Left lung (tissue), 10 donors: Measurements from ENCODE around the gene CCDC174. TPM values are rescaled to one million over a fixed set of nuclear protein-coding genes. Genes with fewer than 3 reads are reported as not detected.
A peak's percentile ranks its signal among the peaks of the same experiment; 100 is the strongest.

Experiments used
- ATAC-seq: fragments of 200-7000 bp; cut with Tn5 transposase; one replicate; pipeline ENCODE4 v1.9.1; 2020; ENCODE audit warnings: moderate library complexity
- DNase-seq, 4 donors: peaks; one replicate each; pipeline ENCODE4 v3.0.0-alpha.2; 2013 to 2020
- H3K27ac ChIP-seq, 2 donors: fragments of 200-600 bp; sonication (generic) in 1 of 2; one replicate each; pipeline versions ENCODE4 v1.5.0 to v1.8.0; 2020 to 2021
- H3K27me3 ChIP-seq, 2 donors: fragments of 200-600 bp; sonication (generic) in 1 of 2; one replicate each; pipeline versions ENCODE4 v1.5.0 to v1.8.0; 2020 to 2021
- H3K36me3 ChIP-seq, 2 donors: fragments of 200-600 bp; sonication (generic) in 1 of 2; one replicate each; pipeline versions ENCODE4 v1.5.0 to v1.8.0; 2020 to 2021
- H3K4me1 ChIP-seq, 2 donors: fragments of 200-600 bp; one replicate each; pipeline ENCODE4 v1.8.0; 2021
- H3K4me3 ChIP-seq, 2 donors: fragments of 200-600 bp; sonication (generic) in 1 of 2; one replicate each; pipeline versions ENCODE4 v1.5.0 to v1.8.0; 2020 to 2021; ENCODE audit warnings: mild to moderate bottlenecking in 1 of 2
- H3K9me3 ChIP-seq, 2 donors: fragments of 200-600 bp; sonication (generic) in 1 of 2; one replicate each; pipeline versions ENCODE4 v1.5.0 to v1.8.0; 2020 to 2021
- intact Hi-C, 2 donors: fragments of 100-400 bp; cut with DNase I; formaldehyde crosslinking; loops; one replicate each; pipeline versions ENCODE4 v1.11.2 to v1.14.2; 2022
- polyA plus RNA-seq, 6 donors: library from polyadenylated mRNA; unstranded; fragments of 120-200 nt; gene quantifications; one replicate each; pipeline ENCODE4 v1.2.1, GENCODE V29; 2013; ENCODE audit not compliant: insufficient read length in 6 of 6
- total RNA-seq, 2 donors: library from RNA; stranded (reverse); fragmentation: NEBNext Ultra II Directional; extraction: Animal tissue kit (Norgen Biotek cat#: 25700); gene quantifications; one replicate each; pipeline ENCODE4 v1.2.1, GENCODE V29; 2021
- TF ChIP-seq, protein P1 (sequence below), 2 donors: fragments of 200-600 bp; sonication (generic) in 1 of 2; IDR thresholded peaks; one replicate each; pipeline versions ENCODE4 v1.5.0 to v1.8.0; 2021; ENCODE audit warnings: antibody characterized with exemption in 2 of 2
- donor health status: DM: no; HTN: yes; CAD: no.
- donor health status: DM: no; HTN: no; CAD: no.

CCDC174 gene
- total and polyA plus RNA-seq, 8 donors, result 13.3 to 42.2 (median 34.2) TPM

DNA sequence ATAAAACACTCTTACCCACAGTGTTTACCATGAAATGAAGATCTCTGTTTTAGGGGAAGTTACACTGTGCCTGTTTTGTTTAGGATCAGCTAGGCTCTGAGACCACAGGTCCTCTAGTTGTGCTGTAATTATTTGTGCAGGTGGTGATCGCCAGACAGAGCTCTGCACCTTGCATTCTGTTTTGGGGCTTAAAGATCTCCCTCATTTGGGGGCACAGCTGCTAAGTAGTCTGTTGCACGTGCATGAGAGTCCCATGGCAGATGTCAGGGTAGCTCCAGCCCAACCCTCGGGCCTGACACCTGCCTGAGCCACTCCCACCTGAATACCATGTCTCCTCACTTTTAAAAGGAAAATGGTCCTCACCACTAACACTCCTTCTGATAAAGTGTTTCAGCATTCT, 35.8 kb downstream of the CCDC174 start:
- no peak overlapping the region for H3K27ac ChIP-seq
- intact Hi-C loops, result no loop called here

DNA sequence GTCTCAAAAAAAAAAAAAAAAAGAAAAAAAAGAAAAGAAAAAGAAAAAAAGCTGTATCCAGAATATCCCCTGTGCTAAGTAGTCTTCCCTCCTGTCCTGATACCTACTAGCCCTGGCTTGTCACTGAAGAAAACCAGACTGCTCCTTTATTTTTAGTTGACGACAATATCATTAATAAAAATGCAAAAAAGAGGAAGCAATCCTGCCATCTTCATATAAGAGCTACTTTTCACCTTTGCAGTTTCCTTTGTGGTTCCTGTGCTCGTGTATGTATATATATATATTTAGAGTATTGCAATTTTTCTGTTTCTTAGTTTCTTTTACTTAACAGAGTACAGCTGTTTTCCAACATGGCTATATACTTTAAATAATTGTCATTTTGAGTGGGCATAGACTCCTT, 37.0 kb downstream of the CCDC174 start:
- ATAC-seq (no peak), DNase-seq (no peak)
- Histone ChIP-seq H3K27me3 (no peaks in the 10 kb centered on the region), H3K9me3 (peaks cover 0 to 2% of the 10 kb centered on the region in 2 donors), H3K36me3 (no peaks in the 10 kb centered on the region), H3K4me1 (peaks cover 0 to 8% of the 10 kb centered on the region in 2 donors), H3K27ac (no peak overlapping the region), H3K4me3 (no peak overlapping the region)
- TF ChIP-seq, protein P1, sequence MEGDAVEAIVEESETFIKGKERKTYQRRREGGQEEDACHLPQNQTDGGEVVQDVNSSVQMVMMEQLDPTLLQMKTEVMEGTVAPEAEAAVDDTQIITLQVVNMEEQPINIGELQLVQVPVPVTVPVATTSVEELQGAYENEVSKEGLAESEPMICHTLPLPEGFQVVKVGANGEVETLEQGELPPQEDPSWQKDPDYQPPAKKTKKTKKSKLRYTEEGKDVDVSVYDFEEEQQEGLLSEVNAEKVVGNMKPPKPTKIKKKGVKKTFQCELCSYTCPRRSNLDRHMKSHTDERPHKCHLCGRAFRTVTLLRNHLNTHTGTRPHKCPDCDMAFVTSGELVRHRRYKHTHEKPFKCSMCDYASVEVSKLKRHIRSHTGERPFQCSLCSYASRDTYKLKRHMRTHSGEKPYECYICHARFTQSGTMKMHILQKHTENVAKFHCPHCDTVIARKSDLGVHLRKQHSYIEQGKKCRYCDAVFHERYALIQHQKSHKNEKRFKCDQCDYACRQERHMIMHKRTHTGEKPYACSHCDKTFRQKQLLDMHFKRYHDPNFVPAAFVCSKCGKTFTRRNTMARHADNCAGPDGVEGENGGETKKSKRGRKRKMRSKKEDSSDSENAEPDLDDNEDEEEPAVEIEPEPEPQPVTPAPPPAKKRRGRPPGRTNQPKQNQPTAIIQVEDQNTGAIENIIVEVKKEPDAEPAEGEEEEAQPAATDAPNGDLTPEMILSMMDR (IDR thresholded peaks at IDR 0.05), result no peak
- intact Hi-C loops, result no loop called here

More for the DNA sequence above, 35.8 kb downstream of the CCDC174 start:
- TF ChIP-seq, protein P1 (IDR thresholded peaks at IDR 0.05), result no peak
- H3K4me1 ChIP-seq, result peaks cover 0 to 8% of the 10 kb centered on the region in 2 donors
- DNase-seq, result no peak
- no peak for ATAC-seq
- no peaks in the 10 kb centered on the region for H3K36me3 ChIP-seq
- no peak overlapping the region for H3K4me3 ChIP-seq
- no peaks in the 10 kb centered on the region for H3K9me3 ChIP-seq
- H3K27me3 ChIP-seq, result no peaks in the 10 kb centered on the region

DNA sequence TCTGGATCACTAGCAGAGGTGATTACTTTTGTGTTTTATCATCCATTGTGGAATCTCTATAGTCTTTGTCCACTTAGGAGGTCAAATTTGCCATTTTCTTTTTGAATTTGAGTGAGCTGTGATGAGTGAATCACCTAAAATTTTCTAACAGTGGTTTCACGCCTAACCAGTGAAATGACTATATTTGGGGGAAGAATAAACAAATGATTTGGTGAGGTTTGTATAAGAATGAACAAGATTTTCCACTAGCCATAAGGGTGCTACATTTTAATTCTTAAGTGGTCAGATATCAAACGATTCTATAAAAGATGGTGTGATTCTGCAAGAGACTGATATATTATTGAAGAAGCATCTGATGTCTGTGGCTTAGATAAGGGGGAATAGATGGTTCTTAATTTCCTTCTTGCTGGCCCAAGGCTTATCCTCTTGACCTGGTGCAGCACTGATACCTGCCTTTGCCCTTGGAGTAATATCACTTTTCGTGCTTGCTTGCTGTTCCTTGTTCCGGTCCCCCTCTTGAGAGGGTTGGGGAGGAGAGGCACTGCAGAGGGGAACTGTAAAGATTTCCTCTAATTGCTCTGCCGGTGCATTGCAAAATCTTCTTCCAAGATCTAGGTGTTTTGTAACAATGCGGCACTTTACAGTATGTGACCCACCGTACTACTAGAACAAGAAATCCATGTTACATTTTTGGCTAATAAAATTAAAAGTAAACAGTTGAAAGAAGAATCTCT, 37.9 kb downstream of the CCDC174 start:
- DNase-seq (no peak), ATAC-seq (no peak)
- intact Hi-C loops, result no loop called here
- Histone ChIP-seq H3K27me3 (no peaks in the 10 kb centered on the region), H3K4me1 (peaks cover 0 to 8% of the 10 kb centered on the region in 2 donors), H3K4me3 (no peak overlapping the region), H3K27ac (peak overlapping the region in 1 of 2 donors; percentile 26), H3K9me3 (peaks cover 0 to 2% of the 10 kb centered on the region in 2 donors), H3K36me3 (no peaks in the 10 kb centered on the region)
- TF ChIP-seq, protein P1 (IDR thresholded peaks at IDR 0.05), result no peak

DNA sequence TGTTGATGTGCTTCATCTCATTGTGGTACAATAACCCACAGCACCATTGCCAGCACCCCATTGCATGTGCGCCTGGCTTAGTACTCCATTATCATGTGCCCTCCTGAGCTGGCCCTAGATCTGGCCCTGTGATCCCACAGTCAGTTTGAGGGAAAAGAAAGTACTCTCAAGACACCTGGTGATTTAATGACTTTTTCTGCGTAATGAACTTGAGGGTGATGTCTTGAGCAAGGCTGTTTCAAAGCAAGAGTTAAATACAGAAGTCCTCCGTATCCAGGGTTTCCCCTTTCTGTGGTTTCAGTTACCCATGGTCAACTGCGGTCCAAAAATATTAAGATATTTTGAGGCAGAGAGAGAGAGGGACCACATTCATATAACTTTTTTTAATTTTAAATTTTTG, 39.7 kb downstream of the CCDC174 start:
- Histone ChIP-seq H3K27ac (no peak overlapping the region), H3K4me1 (peaks cover 0 to 8% of the 10 kb centered on the region in 2 donors), H3K9me3 (peaks cover 0 to 2% of the 10 kb centered on the region in 2 donors), H3K36me3 (no peaks in the 10 kb centered on the region), H3K4me3 (no peak overlapping the region), H3K27me3 (no peaks in the 10 kb centered on the region)
- ATAC-seq (no peak), DNase-seq (no peak)
- intact Hi-C loops, result no loop called here
- TF ChIP-seq, protein P1 (IDR thresholded peaks at IDR 0.05), result no peak

DNA sequence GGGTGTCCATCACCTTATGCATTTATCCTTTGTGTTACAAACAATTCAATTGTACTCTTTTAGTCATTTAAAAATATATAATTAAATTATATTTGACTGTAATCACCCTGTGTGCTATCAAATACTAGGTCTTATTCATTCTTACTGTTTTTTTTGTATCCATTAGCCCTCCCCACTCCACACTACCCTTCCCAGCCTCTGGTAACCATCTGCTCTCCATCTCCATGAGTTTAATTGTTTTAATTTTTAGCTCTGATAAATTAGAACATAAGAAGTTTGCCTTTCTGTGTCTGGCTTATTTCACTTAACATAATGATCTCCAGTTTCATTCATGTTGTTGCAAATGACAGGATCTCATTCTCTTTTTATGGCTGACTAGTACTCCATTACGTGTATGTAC, 40.2 kb downstream of the CCDC174 start:
- DNase-seq (no peak), ATAC-seq (no peak)
- Histone ChIP-seq H3K4me3 (no peak overlapping the region), H3K9me3 (peaks cover 0 to 2% of the 10 kb centered on the region in 2 donors), H3K27me3 (no peaks in the 10 kb centered on the region), H3K4me1 (peaks cover 0 to 8% of the 10 kb centered on the region in 2 donors), H3K36me3 (no peaks in the 10 kb centered on the region), H3K27ac (no peak overlapping the region)
- intact Hi-C loops, result no loop called here
- TF ChIP-seq, protein P1 (IDR thresholded peaks at IDR 0.05), result no peak
